H1 (cell line): Measurements from ENCODE around the gene RADIL. TPM values are rescaled to one million over a fixed set of nuclear protein-coding genes. Genes with fewer than 3 reads are reported as not detected.

ENCODE experiments used
- CTCF ChIA-PET: fragments of 300-600 bp; sonication (Branson Sonifier 250); formaldehyde crosslinking; loops from one replicate; lab custom pipeline; 2021; ENCODE audit not compliant: partially characterized antibody; lab: Charles Lee
- POLR2A ChIA-PET: fragments of 300-600 bp; sonication (Branson Sonifier 250); formaldehyde crosslinking; loops from one replicate; lab custom pipeline; 2021; ENCODE audit warnings: inconsistent platforms; ENCODE audit not compliant: partially characterized antibody; lab: Charles Lee
- DNase-seq, 2 experiments: peaks; one replicate each; pipeline versions ENCODE4 v3.0.0 to v3.0.0-alpha.2; 2010 to 2022; ENCODE audit warnings: low spot score in 2 of 2, low read depth in 1 of 2, mixed read lengths in 1 of 2
- FAIRE-seq: peaks from 2 replicates; lab custom pipeline; 2011; peaks lifted over from hg19 to GRCh38; lab: Jason Lieb, UNC
- H2AFZ ChIP-seq: 2 replicates; pipeline ENCODE4 v1.8.1; 2012; ENCODE audit warnings: low read length, inconsistent platforms
- H2AK5ac ChIP-seq: 2 replicates; pipeline ENCODE4 v1.6.1; 2013; ENCODE audit warnings: low read depth, low read length
- H2BK120ac ChIP-seq: replicated peaks from 2 replicates; pipeline ENCODE3; 2013; ENCODE audit warnings: low read depth, low read length, inconsistent platforms
- H2BK12ac ChIP-seq: 2 replicates; pipeline ENCODE4 v1.6.1; 2013; ENCODE audit warnings: low read depth, low read length
- H2BK15ac ChIP-seq: 2 replicates; pipeline ENCODE4 v1.6.1; 2013; ENCODE audit warnings: low read length
- H2BK20ac ChIP-seq: 2 replicates; pipeline ENCODE4 v1.6.1; 2013; ENCODE audit warnings: low read length
- H2BK5ac ChIP-seq: 2 replicates; pipeline ENCODE4 v1.6.1; 2013; ENCODE audit warnings: low read depth, low read length
- H3K14ac ChIP-seq: 2 replicates; pipeline ENCODE4 v1.6.1; 2013; ENCODE audit warnings: inconsistent platforms; ENCODE audit not compliant: insufficient read length
- H3K18ac ChIP-seq: 2 replicates; pipeline ENCODE4 v1.6.1; 2013; ENCODE audit warnings: low read length; ENCODE audit errors: extremely low read depth
- H3K23ac ChIP-seq: 2 replicates; pipeline ENCODE4 v1.6.1; 2013; ENCODE audit warnings: inconsistent platforms; ENCODE audit not compliant: insufficient read length
- H3K23me2 ChIP-seq: 2 replicates; pipeline ENCODE4 v1.6.1; 2013; ENCODE audit warnings: low read depth, low read length
- H3K27ac ChIP-seq: 2 replicates; pipeline ENCODE4 v1.6.1; 2011; ENCODE audit warnings: low read depth, low read length, inconsistent platforms
- H3K27me3 ChIP-seq, 4 experiments: replicated peaks in 1 of 4; 1 replicate in 1 of 4; 2 replicates in 3 of 4; pipeline versions ENCODE4 v1.6.1 to v1.8.1; 2011 to 2013; ENCODE audit warnings: low read length in 3 of 4, mild to moderate bottlenecking in 3 of 4, inconsistent platforms in 2 of 4, mixed read lengths in 2 of 4, moderate library complexity in 1 of 4; ENCODE audit not compliant: control insufficient read depth in 3 of 4, insufficient read depth in 3 of 4; ENCODE audit errors: extremely low read depth in 1 of 4
- H3K36me3 ChIP-seq, 4 experiments: 2 replicates each; pipeline versions ENCODE4 v1.6.1 to v1.8.1; 2011 to 2013; ENCODE audit warnings: mild to moderate bottlenecking in 4 of 4, low read length in 3 of 4, moderate library complexity in 2 of 4, control low read depth in 1 of 4, inconsistent platforms in 1 of 4; ENCODE audit not compliant: insufficient read depth in 4 of 4, control insufficient read depth in 2 of 4
- H3K4ac ChIP-seq: replicated peaks from 2 replicates; pipeline ENCODE3; 2013; ENCODE audit warnings: low read length, low read depth, mixed read lengths, inconsistent platforms; ENCODE audit not compliant: insufficient read length
- H3K4me1 ChIP-seq, 4 experiments: replicated peaks in 1 of 4; 1 replicate in 1 of 4; 2 replicates in 3 of 4; pipeline versions ENCODE4 v1.6.1 to v1.8.1; 2011 to 2013; ENCODE audit warnings: low read length in 3 of 4, inconsistent platforms in 2 of 4, mixed read lengths in 1 of 4; ENCODE audit not compliant: insufficient read depth in 4 of 4, control insufficient read depth in 3 of 4
- H3K4me2 ChIP-seq, 2 experiments: 2 replicates each; pipeline versions ENCODE4 v1.6.1 to v1.8.1; 2011 to 2013; ENCODE audit warnings: low read depth in 2 of 2, low read length in 2 of 2, control low read depth in 1 of 2, inconsistent platforms in 1 of 2, mild to moderate bottlenecking in 1 of 2; ENCODE audit not compliant: insufficient read depth in 1 of 2
- H3K4me3 ChIP-seq, 4 experiments: fragments of 200-600, 300-600 bp in 1 of 4; sonication (generic), shearing (Covaris generic), sonication (Bioruptor Twin) in 1 of 4; 2 replicates each; pipeline versions ENCODE4 v1.5.1 to v1.8.1; 2011 to 2016; ENCODE audit warnings: low read length in 4 of 4, low read depth in 3 of 4, control low read depth in 2 of 4, inconsistent platforms in 2 of 4, mild to moderate bottlenecking in 2 of 4, mixed read lengths in 1 of 4, moderate library complexity in 1 of 4; ENCODE audit not compliant: insufficient read depth in 2 of 4; ENCODE audit errors: extremely low read depth in 1 of 4
- H3K56ac ChIP-seq: replicated peaks from 2 replicates; pipeline ENCODE3; 2013; ENCODE audit warnings: low read depth, mild to moderate bottlenecking, mixed read lengths, low read length, inconsistent platforms; ENCODE audit not compliant: insufficient read length
- H3K79me1 ChIP-seq: 2 replicates; pipeline ENCODE4 v1.6.1; 2013; ENCODE audit warnings: low read depth, low read length, control low read depth
- H3K79me2 ChIP-seq, 2 experiments: 2 replicates each; pipeline versions ENCODE4 v1.6.1 to v1.8.1; 2012 to 2013; ENCODE audit warnings: low read length in 2 of 2, mild to moderate bottlenecking in 2 of 2, inconsistent platforms in 1 of 2; ENCODE audit not compliant: insufficient read depth in 2 of 2, control insufficient read depth in 1 of 2
- H3K9ac ChIP-seq, 4 experiments: replicated peaks in 1 of 4; 1 replicate in 1 of 4; 2 replicates in 3 of 4; pipeline versions ENCODE4 v1.6.1 to v1.8.1; 2011 to 2013; ENCODE audit warnings: low read depth in 3 of 4, low read length in 3 of 4, control low read depth in 2 of 4, mild to moderate bottlenecking in 2 of 4, moderate library complexity in 2 of 4, inconsistent platforms in 1 of 4; ENCODE audit errors: extremely low read depth in 1 of 4
- H3K9me3 ChIP-seq, 2 experiments: 2 replicates each; pipeline versions ENCODE4 v1.6.1 to v1.8.1; 2012 to 2013; ENCODE audit warnings: mild to moderate bottlenecking in 2 of 2, moderate library complexity in 2 of 2, control low read depth in 1 of 2, inconsistent platforms in 1 of 2, low read depth in 1 of 2, low read length in 1 of 2, mixed read lengths in 1 of 2; ENCODE audit not compliant: insufficient read depth in 2 of 2
- H4K20me1 ChIP-seq, 2 experiments: replicated peaks in 1 of 2; 2 replicates each; pipeline versions ENCODE3 to v1.8.1; 2011 to 2013; ENCODE audit warnings: inconsistent platforms in 2 of 2, low read length in 2 of 2, mild to moderate bottlenecking in 1 of 2; ENCODE audit not compliant: insufficient read depth in 2 of 2, control insufficient read depth in 1 of 2
- H4K5ac ChIP-seq: 2 replicates; pipeline ENCODE4 v1.6.1; 2013; ENCODE audit warnings: low read length, low read depth, mixed read lengths, inconsistent platforms; ENCODE audit not compliant: insufficient read length
- H4K8ac ChIP-seq: 2 replicates; pipeline ENCODE4 v1.8.0; 2013; ENCODE audit warnings: mild to moderate bottlenecking, moderate library complexity, low read length, inconsistent platforms; ENCODE audit not compliant: insufficient read depth; ENCODE audit errors: extremely low read depth
- H4K91ac ChIP-seq: replicated peaks from 2 replicates; pipeline ENCODE3; 2013; ENCODE audit warnings: low read length, mixed read lengths, inconsistent platforms; ENCODE audit not compliant: insufficient read length
- BACH1 ChIP-seq: IDR thresholded peaks from 2 replicates; pipeline ENCODE4 v1.6.1; 2012; ENCODE audit warnings: low read length, improper control_type of control experiment
- BRCA1 ChIP-seq: IDR thresholded peaks from 2 replicates; pipeline ENCODE4 v1.6.1; 2012; ENCODE audit warnings: low read depth, low read length, improper control_type of control experiment
- RBBP5 ChIP-seq: IDR thresholded peaks from 2 replicates; pipeline ENCODE4 v1.7.1; 2012; ENCODE audit warnings: low read depth, mild to moderate bottlenecking, inconsistent platforms, low read length, moderate library complexity, borderline replicate concordance
- TAF7 ChIP-seq: optimal IDR thresholded peaks from 2 replicates; pipeline ENCODE3; 2011; ENCODE audit warnings: low read depth, mild to moderate bottlenecking, inconsistent platforms, low read length, moderate library complexity, borderline replicate concordance
- WGBS, 2 experiments: shearing (Covaris generic) in 1 of 2; methylation state at CpG; one replicate each; pipeline versions ENCODE4 v1.1.6 to v1.1.7; 2013 to 2015; ENCODE audit warnings: low lambda C conversion rate in 2 of 2, mixed read lengths in 2 of 2, inconsistent platforms in 1 of 2, low coverage in 1 of 2, missing lambda C conversion rate in 1 of 2; ENCODE audit not compliant: insufficient replicate concordance in 2 of 2, insufficient coverage in 1 of 2, insufficient read length in 1 of 2; ENCODE audit errors: extremely low coverage in 1 of 2, missing lambda C conversion rate in 1 of 2; 5-methylcytosine and 5-hydroxymethylcytosine counted together
- polyA plus RNA-seq, 7 experiments: library from polyadenylated mRNA; depleted of rRNA in 3 of 7; stranded (reverse) in 5 of 7; unstranded in 2 of 7; fragments of >200 nt in 5 of 7; fragments of 200-250 nt in 2 of 7; gene quantifications; 1 replicate in 5 of 7; 2 replicates in 1 of 7; 4 replicates in 1 of 7; pipeline versions ENCODE4 v1.2.1 to v1.2.3, GENCODE V29; 2011 to 2013; ENCODE audit warnings: missing spikeins in 2 of 7, mixed read lengths in 2 of 7
- total RNA-seq: library from RNA; stranded (reverse); fragmentation: NEBNext Ultra II Directional; extraction: Animal tissue kit (Norgen Biotek cat#: 25700); gene quantifications from 2 replicates; pipeline ENCODE4 v1.2.1, GENCODE V29; 2021

The RADIL gene
- total and polyA plus RNA-seq, 2 of the 8 experiments (the other 6 are each of a cell fraction or from before 2014, with no cell fraction given), result 5.0 to 5.4 TPM

DNA sequence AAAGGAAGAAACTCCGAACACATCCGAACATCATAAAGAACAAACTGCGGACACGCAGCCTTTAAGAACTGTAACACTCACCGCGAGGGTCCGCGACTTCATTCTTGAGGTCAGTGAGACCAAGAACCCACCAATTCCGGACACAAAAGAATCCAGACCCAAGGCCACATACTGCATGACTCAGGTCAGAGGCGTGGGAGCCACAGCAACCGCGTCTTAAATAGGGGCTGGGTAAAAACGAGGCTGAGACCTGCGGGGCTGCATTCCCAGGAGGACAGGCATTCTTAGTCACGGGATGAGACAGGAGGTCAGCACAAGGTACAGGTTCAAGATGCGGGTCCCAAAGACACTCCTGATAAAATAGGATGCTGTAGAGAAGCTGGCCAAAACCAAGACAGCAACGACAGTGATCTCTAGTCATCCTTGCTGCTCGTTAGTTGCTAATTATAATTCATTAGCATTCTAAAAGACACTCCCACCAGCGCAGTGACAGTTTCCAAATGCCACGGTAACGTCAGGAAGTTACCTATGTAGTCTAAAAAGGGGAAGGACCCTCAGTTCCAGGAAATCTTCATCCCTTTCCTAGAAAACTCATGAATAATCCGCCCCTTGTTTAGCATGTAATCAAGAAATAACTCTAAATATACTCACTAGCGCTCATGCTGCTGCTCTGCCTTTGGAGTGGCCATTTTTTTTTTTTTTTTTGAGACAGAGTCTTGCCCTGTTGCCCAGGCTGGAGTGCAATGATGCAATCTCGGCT lies 88.7 kb downstream of the RADIL start:
- H2AK5ac ChIP-seq, result no peak overlapping the region
- H2AFZ ChIP-seq, result no peak overlapping the region
- H2BK12ac ChIP-seq, result no peak overlapping the region
- H2BK5ac ChIP-seq, result no peak overlapping the region
- no peak overlapping the region for H3K18ac ChIP-seq
- peaks cover 3 to 11% (median 3%) of the 10 kb centered on the region in 4 experiments; a peak in 4 of 8 replicates for H3K36me3 ChIP-seq
- H3K27ac ChIP-seq, result no peak overlapping the region
- no peak for FAIRE-seq
- H3K4ac ChIP-seq, result no peak overlapping the region
- peak overlapping the region in 1 of 2 experiments; percentile 7; a peak in 1 of 4 replicates for H3K4me2 ChIP-seq
- peaks cover 7% of the 10 kb centered on the region; the same call in 1 of the 2 replicates for H3K23me2 ChIP-seq
- no peak overlapping the region for H4K91ac ChIP-seq
- no peak overlapping the region for H3K14ac ChIP-seq
- H3K4me1 ChIP-seq, result peaks cover 0 to 3% (median 1%) of the 10 kb centered on the region in 4 experiments; a peak in 4 of 7 replicates
- H2BK15ac ChIP-seq, result no peak overlapping the region
- H3K27me3 ChIP-seq, result no peaks in the 10 kb centered on the region
- no peak overlapping the region for H4K5ac ChIP-seq
- POLR2A ChIA-PET, result interaction anchor here (3.3 kb wide), 1 partner anchor 19 kb away, joined by 10 read pairs; the partner anchor contains the start of gene AP5Z1
- TF ChIP-seq BACH1, result no peak
- no peak for TF ChIP-seq TAF7
- no peak for TF ChIP-seq RBBP5
- TF ChIP-seq BRCA1, result no peak
- H3K9ac ChIP-seq, result no peak overlapping the region
- no peak for DNase-seq
- 87% methylated on average over 23 of the region's 24 CpGs; no CpG with 5 or more reads in 1 of the 2 experiments for whole genome bisulfite sequencing, 2 experiments
- no peak overlapping the region for H2BK120ac ChIP-seq
- no peak overlapping the region for H2BK20ac ChIP-seq
- no peak overlapping the region for H3K23ac ChIP-seq
- CTCF ChIA-PET, result interaction anchor here (0.7 to 8.0 kb wide), 8 partner anchors 9 to 865 kb away, joined by 3 to 65 read pairs (median 6); no protein-coding TSS in a partner anchor
- no peak overlapping the region for H3K4me3 ChIP-seq
- peak overlapping the region; percentile 35; the same call in 1 of the 2 replicates for H4K8ac ChIP-seq
- no peaks in the 10 kb centered on the region for H3K79me1 ChIP-seq
- no peaks in the 10 kb centered on the region for H3K79me2 ChIP-seq
- no peak overlapping the region for H3K56ac ChIP-seq
- H3K9me3 ChIP-seq, result no peaks in the 10 kb centered on the region; a peak in 1 of 4 replicates
- peaks cover 0 to 1% of the 10 kb centered on the region in 2 experiments for H4K20me1 ChIP-seq
